ENCODE results near the gene CCL11. TPM values are rescaled to one million over a fixed set of nuclear protein-coding genes. Genes with fewer than 3 reads are reported as not detected.

The CCL11 gene
- total RNA-seq, 4 donors from 2014 or later: 2.3 to 23.1 TPM; not detected in 2

DNA sequence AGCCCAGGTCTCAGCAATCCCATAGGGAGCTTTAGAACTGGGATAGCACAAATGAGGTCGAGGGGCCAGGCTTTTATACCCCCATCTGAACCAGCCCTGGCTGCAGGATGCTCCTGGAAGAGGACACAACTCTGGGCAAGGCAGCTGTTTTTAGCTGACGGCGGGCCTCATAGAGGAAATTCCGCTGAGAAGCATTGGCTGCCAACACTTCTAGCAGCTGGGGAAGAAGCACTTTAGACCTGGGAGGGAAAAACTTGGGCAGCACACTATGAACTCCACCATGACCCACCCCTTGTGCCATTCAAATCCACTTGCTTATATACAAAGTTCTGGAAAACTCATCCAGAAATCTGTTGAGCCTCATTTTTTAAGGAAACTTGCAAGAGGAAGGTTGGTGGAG, 5.0 kb downstream of the CCL11 start:
- no peak overlapping the region for H3K4me3 ChIP-seq
- H3K36me3 ChIP-seq: no peaks in the 10 kb centered on the region
- TF ChIP-seq, protein P1, sequence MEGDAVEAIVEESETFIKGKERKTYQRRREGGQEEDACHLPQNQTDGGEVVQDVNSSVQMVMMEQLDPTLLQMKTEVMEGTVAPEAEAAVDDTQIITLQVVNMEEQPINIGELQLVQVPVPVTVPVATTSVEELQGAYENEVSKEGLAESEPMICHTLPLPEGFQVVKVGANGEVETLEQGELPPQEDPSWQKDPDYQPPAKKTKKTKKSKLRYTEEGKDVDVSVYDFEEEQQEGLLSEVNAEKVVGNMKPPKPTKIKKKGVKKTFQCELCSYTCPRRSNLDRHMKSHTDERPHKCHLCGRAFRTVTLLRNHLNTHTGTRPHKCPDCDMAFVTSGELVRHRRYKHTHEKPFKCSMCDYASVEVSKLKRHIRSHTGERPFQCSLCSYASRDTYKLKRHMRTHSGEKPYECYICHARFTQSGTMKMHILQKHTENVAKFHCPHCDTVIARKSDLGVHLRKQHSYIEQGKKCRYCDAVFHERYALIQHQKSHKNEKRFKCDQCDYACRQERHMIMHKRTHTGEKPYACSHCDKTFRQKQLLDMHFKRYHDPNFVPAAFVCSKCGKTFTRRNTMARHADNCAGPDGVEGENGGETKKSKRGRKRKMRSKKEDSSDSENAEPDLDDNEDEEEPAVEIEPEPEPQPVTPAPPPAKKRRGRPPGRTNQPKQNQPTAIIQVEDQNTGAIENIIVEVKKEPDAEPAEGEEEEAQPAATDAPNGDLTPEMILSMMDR (IDR thresholded peaks at IDR 0.05): no peak
- TF ChIP-seq POLR2A (IDR thresholded peaks at IDR 0.05): no peak
- no peaks in the 10 kb centered on the region for H3K4me1 ChIP-seq
- H3K27ac ChIP-seq: no peak overlapping the region
- no peaks in the 10 kb centered on the region for H3K27me3 ChIP-seq
- H3K9me3 ChIP-seq: no peaks in the 10 kb centered on the region
- no peak for DNase-seq

DNA sequence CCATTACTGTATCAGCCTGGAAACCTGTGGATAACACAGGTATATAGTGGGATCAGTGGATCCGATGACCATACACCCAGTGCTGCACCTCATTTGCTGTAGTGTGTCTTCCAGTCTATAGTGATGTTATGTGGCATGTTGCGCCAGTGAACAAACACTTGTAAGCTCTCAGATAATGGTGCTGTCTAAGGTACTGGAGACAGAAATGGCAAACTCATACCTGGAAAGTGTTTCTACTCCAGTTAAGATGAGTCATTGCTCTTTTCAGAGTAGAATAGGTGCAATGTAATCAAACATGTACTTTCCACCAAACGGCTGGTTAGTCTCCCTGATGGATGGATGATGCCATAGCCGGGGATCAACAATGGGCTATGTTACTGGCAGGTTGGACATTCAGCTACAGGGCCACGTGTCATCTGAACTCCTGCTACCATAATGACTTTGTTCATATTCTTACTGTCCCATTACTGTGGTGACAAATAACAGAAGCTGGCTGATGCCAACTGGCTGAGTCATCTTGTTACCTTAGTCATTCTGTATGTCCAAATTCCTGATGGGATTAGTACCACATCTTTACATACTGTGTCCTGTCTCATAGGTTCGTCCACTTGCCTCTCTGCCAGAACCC, 6.3 kb downstream of the CCL11 start:
- H3K27ac ChIP-seq: no peak overlapping the region
- H3K36me3 ChIP-seq: no peaks in the 10 kb centered on the region
- H3K4me1 ChIP-seq: no peaks in the 10 kb centered on the region
- no peak overlapping the region for H3K4me3 ChIP-seq
- DNase-seq: no peak
- H3K27me3 ChIP-seq: no peaks in the 10 kb centered on the region
- TF ChIP-seq, protein P1 (IDR thresholded peaks at IDR 0.05): no peak
- TF ChIP-seq POLR2A (IDR thresholded peaks at IDR 0.05): no peak
- no peaks in the 10 kb centered on the region for H3K9me3 ChIP-seq

DNA sequence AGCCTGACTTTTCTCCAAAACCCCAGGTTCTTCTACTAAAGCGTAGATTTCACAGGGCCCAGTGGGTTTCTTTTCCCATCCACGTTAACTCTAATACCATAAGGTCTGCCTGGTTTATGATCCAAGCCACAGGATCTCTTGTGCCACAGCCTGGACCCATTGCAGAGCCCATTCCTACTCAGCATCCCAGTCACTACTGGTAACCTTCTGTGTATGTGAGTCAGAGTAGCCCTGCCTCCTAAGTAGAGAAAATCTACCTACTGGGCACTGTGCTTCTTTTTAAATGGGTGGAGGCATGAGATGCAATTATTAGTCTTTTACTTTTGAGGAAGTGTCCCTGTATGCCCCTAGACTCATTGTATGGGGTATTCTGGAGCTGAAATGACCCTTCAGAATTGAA, 13.5 kb downstream of the CCL11 start:
- no peaks in the 10 kb centered on the region for H3K36me3 ChIP-seq
- H3K9me3 ChIP-seq: no peaks in the 10 kb centered on the region
- H3K4me1 ChIP-seq: peaks cover 0 to 7% (median 0%) of the 10 kb centered on the region in 4 donors
- H3K27me3 ChIP-seq: no peaks in the 10 kb centered on the region
- no peak for TF ChIP-seq POLR2A (IDR thresholded peaks at IDR 0.05)
- TF ChIP-seq, protein P1 (IDR thresholded peaks at IDR 0.05): no peak
- DNase-seq: no peak
- no peak overlapping the region for H3K27ac ChIP-seq
- no peak overlapping the region for H3K4me3 ChIP-seq

DNA sequence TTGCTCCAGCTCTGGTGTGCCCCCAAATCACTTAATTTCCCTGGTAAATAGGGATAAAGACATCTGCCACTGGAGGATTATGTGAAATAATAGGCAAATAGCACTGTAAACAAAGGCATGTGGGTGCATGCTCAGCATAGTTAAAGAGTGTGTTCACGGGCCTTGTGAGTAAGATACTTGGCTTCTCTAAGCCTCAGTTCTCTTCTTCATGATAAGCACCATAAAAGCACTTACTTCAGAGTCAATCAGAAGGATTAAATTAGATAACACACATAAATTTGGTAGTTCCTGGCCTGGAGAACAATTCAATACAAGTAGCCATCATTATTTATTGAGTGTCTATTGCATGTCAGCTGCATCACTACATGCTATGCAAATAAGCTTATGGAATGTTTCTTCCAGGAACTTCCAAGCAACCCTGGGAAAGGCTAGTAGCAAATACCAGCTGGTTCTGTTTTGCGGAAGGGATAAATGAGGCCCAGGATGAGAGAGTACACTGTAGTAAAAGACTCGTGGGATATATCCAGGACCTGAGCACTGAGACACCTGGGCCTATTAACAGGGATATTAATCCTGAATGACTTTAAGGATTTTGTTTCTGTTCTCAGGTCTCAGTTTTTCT, 14.5 kb downstream of the CCL11 start:
- H3K4me3 ChIP-seq: no peak overlapping the region
- H3K9me3 ChIP-seq: no peaks in the 10 kb centered on the region
- TF ChIP-seq, protein P1 (IDR thresholded peaks at IDR 0.05): no peak
- TF ChIP-seq POLR2A (IDR thresholded peaks at IDR 0.05): no peak
- no peaks in the 10 kb centered on the region for H3K36me3 ChIP-seq
- peak overlapping the region in 2 of 4 donors; percentile 4 to 39 for H3K27ac ChIP-seq
- no peak for DNase-seq
- H3K4me1 ChIP-seq: peaks cover 0 to 7% (median 0%) of the 10 kb centered on the region in 4 donors
- H3K27me3 ChIP-seq: no peaks in the 10 kb centered on the region

DNA sequence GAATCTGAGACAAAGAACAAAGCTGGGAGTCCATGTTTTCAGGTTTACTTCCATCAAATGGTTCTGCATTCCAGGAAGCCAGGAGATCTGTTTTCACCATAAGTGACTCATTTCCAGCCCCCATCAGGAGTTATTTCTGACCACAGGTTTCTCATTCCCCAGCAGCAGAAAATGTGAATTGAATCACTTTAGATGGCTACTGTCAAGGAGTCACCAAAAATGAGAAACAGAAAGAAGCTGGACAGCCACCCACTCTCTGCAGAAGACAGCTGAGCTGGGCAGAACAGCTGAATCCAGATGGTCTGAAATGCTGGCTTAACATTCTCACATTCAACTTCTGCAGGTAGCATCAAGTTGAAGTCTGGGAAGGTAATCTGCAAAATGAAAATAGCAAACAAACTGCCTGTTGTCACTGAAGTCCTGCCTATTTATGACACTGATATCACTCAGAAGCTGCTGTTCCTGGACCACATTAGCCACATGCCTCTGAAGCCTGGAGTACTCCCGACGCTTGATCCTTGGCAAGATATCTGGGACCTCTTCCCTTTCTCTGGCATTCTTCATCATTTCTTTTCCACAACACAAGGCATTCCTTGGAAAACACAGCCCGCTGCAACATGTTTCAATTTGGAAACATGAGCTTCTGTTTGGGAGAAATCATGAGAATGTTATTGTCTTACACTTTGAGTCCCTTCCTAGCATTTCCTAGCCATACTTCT, 15.3 kb downstream of the CCL11 start:
- Histone ChIP-seq H3K27ac (peak overlapping the region in 1 of 4 donors; percentile 39), H3K36me3 (no peaks in the 10 kb centered on the region), H3K4me3 (no peak overlapping the region), H3K27me3 (no peaks in the 10 kb centered on the region), H3K4me1 (peaks cover 0 to 7% (median 0%) of the 10 kb centered on the region in 4 donors), H3K9me3 (no peaks in the 10 kb centered on the region)
- no peak for TF ChIP-seq POLR2A (IDR thresholded peaks at IDR 0.05)
- TF ChIP-seq, protein P1 (IDR thresholded peaks at IDR 0.05): no peak
- DNase-seq: no peak

Measured in Peyer's patch (tissue), 4 donors.